ENCODE measurements around the gene RWDD3. TPM values are rescaled to one million over a fixed set of nuclear protein-coding genes. Genes with fewer than 3 reads are reported as not detected.

The RWDD3 gene
- total RNA-seq, 1 experiment from 2014 or later: 10.3 TPM

DNA sequence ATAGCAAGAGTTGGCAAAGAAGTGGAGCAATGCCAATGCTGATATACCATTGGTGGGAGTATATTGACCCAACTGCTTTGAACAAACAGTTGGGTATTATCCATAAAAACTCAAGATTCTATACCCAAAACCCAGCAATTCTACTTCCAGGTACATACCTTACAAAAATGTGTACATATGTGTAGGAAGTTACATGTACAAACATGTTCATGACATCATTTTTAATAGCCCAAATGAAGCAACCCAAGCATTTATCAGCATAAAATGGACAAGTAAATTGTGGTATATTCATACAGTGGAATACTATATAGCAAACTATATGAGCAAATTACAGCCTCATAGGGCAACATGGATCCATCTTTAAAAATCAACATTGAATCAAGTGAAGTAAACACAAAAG is 20.9 kb downstream of the RWDD3 start:
- Mint-ChIP-seq H3K27ac (ENCODE audit: low read depth, unreplicated experiment) (no peak overlapping the region), H3K4me1 (ENCODE audit: insufficient read depth, unreplicated experiment) (no peaks in the 10 kb centered on the region), H3K27me3 (ENCODE audit: insufficient read depth, unreplicated experiment) (no peaks in the 10 kb centered on the region), H3K36me3 (ENCODE audit: insufficient read depth, unreplicated experiment) (no peaks in the 10 kb centered on the region), H3K9me3 (ENCODE audit: unreplicated experiment) (no peaks in the 10 kb centered on the region), H3K4me3 (ENCODE audit: unreplicated experiment) (no peak overlapping the region)
- intact Hi-C loops (cut with micrococcal nuclease): no loop called here
- no TSS peak for BruUV-seq (replicated peaks)
- ChIA-PET POLR2A (no interaction called here), CTCF (interaction anchor here (0.6 kb wide), 1 partner anchor 187 kb away, joined by 3 read pairs; no protein-coding TSS in a partner anchor)
- TF ChIP-seq, protein P1, sequence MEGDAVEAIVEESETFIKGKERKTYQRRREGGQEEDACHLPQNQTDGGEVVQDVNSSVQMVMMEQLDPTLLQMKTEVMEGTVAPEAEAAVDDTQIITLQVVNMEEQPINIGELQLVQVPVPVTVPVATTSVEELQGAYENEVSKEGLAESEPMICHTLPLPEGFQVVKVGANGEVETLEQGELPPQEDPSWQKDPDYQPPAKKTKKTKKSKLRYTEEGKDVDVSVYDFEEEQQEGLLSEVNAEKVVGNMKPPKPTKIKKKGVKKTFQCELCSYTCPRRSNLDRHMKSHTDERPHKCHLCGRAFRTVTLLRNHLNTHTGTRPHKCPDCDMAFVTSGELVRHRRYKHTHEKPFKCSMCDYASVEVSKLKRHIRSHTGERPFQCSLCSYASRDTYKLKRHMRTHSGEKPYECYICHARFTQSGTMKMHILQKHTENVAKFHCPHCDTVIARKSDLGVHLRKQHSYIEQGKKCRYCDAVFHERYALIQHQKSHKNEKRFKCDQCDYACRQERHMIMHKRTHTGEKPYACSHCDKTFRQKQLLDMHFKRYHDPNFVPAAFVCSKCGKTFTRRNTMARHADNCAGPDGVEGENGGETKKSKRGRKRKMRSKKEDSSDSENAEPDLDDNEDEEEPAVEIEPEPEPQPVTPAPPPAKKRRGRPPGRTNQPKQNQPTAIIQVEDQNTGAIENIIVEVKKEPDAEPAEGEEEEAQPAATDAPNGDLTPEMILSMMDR (IDR thresholded peaks at IDR 0.05; ENCODE audit: unreplicated experiment): no peak
- no peak for DNase-seq (ENCODE audit: unreplicated experiment)

DNA sequence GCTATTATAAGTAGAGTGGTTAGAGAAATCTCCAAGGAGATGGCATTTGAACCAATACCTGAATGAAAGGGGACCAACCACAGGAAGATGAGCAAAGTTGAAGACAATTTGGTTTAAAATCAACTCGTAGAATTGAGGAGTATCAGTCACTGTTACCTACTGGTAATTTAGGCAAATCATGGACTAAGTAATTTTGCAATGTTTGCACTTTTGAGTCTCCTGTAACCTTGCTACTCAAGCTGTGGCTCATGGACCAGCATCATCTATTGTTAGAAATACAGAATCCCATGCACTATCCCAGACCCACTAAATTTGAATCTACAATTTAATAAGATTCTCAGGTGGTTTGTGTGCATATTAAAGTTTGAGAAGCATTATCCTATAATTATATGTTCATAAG is 21.8 kb downstream of the RWDD3 start:
- no peak overlapping the region for H3K27ac Mint-ChIP-seq (ENCODE audit: low read depth, unreplicated experiment)
- ChIA-PET CTCF (no interaction called here), POLR2A (no interaction called here)
- H3K4me1 Mint-ChIP-seq (ENCODE audit: insufficient read depth, unreplicated experiment): no peaks in the 10 kb centered on the region
- no peaks in the 10 kb centered on the region for H3K9me3 Mint-ChIP-seq (ENCODE audit: unreplicated experiment)
- no TSS peak for BruUV-seq (replicated peaks)
- intact Hi-C loops (cut with micrococcal nuclease): no loop called here
- H3K27me3 Mint-ChIP-seq (ENCODE audit: insufficient read depth, unreplicated experiment): no peaks in the 10 kb centered on the region
- TF ChIP-seq, protein P1 (IDR thresholded peaks at IDR 0.05; ENCODE audit: unreplicated experiment): no peak
- H3K4me3 Mint-ChIP-seq (ENCODE audit: unreplicated experiment): no peak overlapping the region
- no peak for DNase-seq (ENCODE audit: unreplicated experiment)
- no peaks in the 10 kb centered on the region for H3K36me3 Mint-ChIP-seq (ENCODE audit: insufficient read depth, unreplicated experiment)

DNA sequence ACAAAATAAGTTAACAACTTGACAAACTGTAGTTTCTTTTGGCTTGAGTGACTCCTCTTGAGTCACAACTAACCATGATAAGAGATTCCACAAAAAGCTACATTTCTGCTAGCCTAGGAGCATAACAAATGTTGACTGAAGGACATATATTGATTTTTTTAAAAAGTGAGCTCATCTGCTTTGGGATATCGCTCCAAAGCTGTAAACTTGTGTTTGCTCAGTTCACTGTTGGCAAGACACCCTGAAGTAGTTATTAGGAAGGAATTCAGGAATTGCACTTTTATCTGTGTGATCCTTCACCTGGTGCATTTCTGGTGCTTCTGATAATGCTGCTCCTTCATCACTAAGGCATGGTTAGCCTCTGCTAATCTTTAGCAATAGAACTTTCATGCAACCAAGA is 23.7 kb downstream of the RWDD3 start:
- TF ChIP-seq, protein P1 (IDR thresholded peaks at IDR 0.05; ENCODE audit: unreplicated experiment): no peak
- ChIA-PET POLR2A (interaction anchor here (0.5 to 0.7 kb wide), 2 partner anchors 16 to 24 kb away, joined by 3 to 4 read pairs; no protein-coding TSS in a partner anchor), CTCF (no interaction called here)
- Mint-ChIP-seq H3K4me1 (ENCODE audit: insufficient read depth, unreplicated experiment) (no peaks in the 10 kb centered on the region), H3K9me3 (ENCODE audit: unreplicated experiment) (no peaks in the 10 kb centered on the region), H3K27ac (ENCODE audit: low read depth, unreplicated experiment) (no peak overlapping the region), H3K4me3 (ENCODE audit: unreplicated experiment) (no peak overlapping the region), H3K27me3 (ENCODE audit: insufficient read depth, unreplicated experiment) (no peaks in the 10 kb centered on the region), H3K36me3 (ENCODE audit: insufficient read depth, unreplicated experiment) (no peaks in the 10 kb centered on the region)
- DNase-seq (ENCODE audit: unreplicated experiment): no peak
- intact Hi-C loops (cut with micrococcal nuclease): no loop called here
- BruUV-seq (replicated peaks): no TSS peak

DNA sequence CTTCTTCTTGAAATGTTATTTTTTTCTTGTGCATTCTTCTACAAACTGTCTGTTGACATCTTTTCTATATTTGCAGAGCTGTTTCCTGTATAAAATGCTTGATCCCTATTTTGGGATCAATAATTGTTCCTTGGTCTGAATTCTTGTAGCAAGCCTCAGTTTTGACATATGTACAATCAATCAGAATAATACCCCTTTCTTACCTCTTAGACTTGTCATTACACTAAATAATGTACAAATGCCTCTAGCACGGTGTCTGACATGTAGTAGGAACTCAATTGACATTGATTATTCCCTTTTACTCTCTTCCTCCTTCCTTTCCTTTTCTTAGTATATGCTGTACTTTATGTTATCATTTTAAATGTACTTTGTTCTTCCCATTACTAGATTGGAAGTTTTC is 25.2 kb downstream of the RWDD3 start:
- no peak overlapping the region for H3K4me3 Mint-ChIP-seq (ENCODE audit: unreplicated experiment)
- H3K36me3 Mint-ChIP-seq (ENCODE audit: insufficient read depth, unreplicated experiment): no peaks in the 10 kb centered on the region
- H3K27me3 Mint-ChIP-seq (ENCODE audit: insufficient read depth, unreplicated experiment): no peaks in the 10 kb centered on the region
- no peak overlapping the region for H3K27ac Mint-ChIP-seq (ENCODE audit: low read depth, unreplicated experiment)
- TF ChIP-seq, protein P1 (IDR thresholded peaks at IDR 0.05; ENCODE audit: unreplicated experiment): no peak
- no peaks in the 10 kb centered on the region for H3K9me3 Mint-ChIP-seq (ENCODE audit: unreplicated experiment)
- no TSS peak for BruUV-seq (replicated peaks)
- no peak for DNase-seq (ENCODE audit: unreplicated experiment)
- POLR2A ChIA-PET: no interaction called here
- H3K4me1 Mint-ChIP-seq (ENCODE audit: insufficient read depth, unreplicated experiment): no peaks in the 10 kb centered on the region
- intact Hi-C loops (cut with micrococcal nuclease): no loop called here
- CTCF ChIA-PET: no interaction called here
